ENCODE results near the gene RECQL5. TPM values are rescaled to one million over a fixed set of nuclear protein-coding genes. Genes with fewer than 3 reads are reported as not detected.

The RECQL5 gene
- polyA plus RNA-seq (11.9 to 15.8 TPM (median 12.9 TPM) in 3 replicates), polyA minus RNA-seq (31.0 to 53.1 TPM (median 38.4 TPM) in 3 replicates)
- polyA plus RNA-seq (2011; ENCODE audit: low read depth), result 5.9 TPM
- polyA plus RNA-seq (2011; cell fraction: cytosol; rRNA removed), result 5.3 and 5.5 TPM in 2 replicates
- polyA plus RNA-seq (2011; cell fraction: nucleus; rRNA removed), result 80.9 and 96.7 TPM in 2 replicates
- polyA plus RNA-seq (2012; ENCODE audit: low replicate concordance), result 16.7 and 20.5 TPM in 2 replicates
- 11.1 TPM for polyA minus RNA-seq (2011; cell fraction: cytosol; rRNA and poly(A)+ RNA removed)
- polyA minus RNA-seq (2011; cell fraction: nucleus; rRNA and poly(A)+ RNA removed), result 35.5 and 43.4 TPM in 2 replicates

DNA sequence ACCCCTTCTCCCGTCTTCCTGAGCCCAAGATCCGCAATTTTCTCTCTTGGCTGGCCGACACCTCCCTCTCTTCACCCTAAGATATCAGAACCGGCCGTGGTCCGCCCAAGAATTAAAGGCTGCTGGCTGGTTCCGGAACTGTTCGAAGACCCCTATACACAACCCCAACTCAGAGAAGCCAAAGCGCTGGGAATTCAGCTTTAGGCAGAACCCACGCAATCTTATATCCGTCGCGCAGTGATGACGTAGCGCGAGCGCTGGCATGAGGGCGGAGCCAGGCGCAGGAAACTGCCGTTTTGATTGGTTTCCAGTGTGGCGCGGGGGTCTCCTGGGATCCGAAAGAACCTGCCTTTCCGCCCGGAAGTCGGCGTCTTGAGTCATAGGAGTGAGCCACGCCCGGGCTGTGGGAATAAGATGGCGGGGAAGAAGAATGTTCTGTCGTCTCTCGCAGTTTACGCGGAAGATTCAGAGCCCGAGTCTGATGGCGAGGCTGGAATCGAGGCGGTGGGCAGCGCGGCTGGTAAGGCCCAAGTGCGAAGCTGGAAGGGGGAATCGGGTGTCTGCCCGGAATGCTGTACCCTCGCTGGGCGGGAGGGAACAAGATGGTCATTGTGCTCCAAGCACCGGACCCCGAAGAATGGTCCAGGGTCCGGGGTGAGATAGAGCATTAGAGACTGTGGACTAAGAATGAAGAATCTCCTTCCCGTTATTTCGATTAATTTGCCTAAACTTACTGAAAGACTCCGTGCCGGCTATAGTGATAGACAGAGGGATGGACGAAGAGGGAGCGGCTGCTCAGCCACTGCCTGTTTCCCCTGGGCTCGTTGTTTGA, at the start of gene RECQL5, which contains the start of gene SAP30BP:
TSS of gene RECQL5 (minus strand) at position 196 of the 832 bp plus-strand sequence. CDS start 597 bp downstream, outside the sequence.
TSS of gene SAP30BP (plus strand) at position 380 of the 832 bp plus-strand sequence. CDS start at position 415, 35 bp downstream.
- Histone ChIP-seq H3K9ac (ENCODE audit: control insufficient read depth, extremely low read depth, insufficient read depth, low read length) (peak within 1 kb of the TSS; percentile 97), H3K27ac (ENCODE audit: control insufficient read depth, insufficient read depth, low read length) (peak within 1 kb of the TSS; percentile 95), H3K4me2 (ENCODE audit: control insufficient read depth, extremely low read depth, insufficient read depth, low read depth, low read length) (peak within 1 kb of the TSS; percentile 98), H4K20me1 (ENCODE audit: control insufficient read depth, extremely low read depth, insufficient read depth, low read length) (peaks cover 4% of the 10 kb centered on the region), H3K4me3 (ENCODE audit: control insufficient read depth in 2 of 3, extremely low read depth in 1 of 3, insufficient read depth in 2 of 3, low read depth in 1 of 3, low read length in 3 of 3) (peak within 1 kb of the TSS; percentile 84 to 98 (median 98)), H3K9me3 (ENCODE audit: control insufficient read depth, low read depth, low read length) (no peaks in the 10 kb centered on the region), H3K9me1 (ENCODE audit: control insufficient read depth, extremely low read depth, insufficient read depth, low read length) (no peaks in the 10 kb centered on the region), H3K79me2 (ENCODE audit: control insufficient read depth, insufficient read depth, low read length) (peaks cover 67% of the 10 kb centered on the region), H3K36me3 (ENCODE audit: control insufficient read depth in 2 of 2, extremely low read depth in 1 of 2, insufficient read depth in 2 of 2, low read length in 2 of 2) (peaks cover 16 to 41% of the 10 kb centered on the region in 2 experiments), H2AFZ (ENCODE audit: control insufficient read depth, low read length) (peak within 1 kb of the TSS; percentile 73), H3K4me1 (ENCODE audit: control insufficient read depth, extremely low read depth, insufficient read depth, low read length) (peaks cover 16% of the 10 kb centered on the region), H3K27me3 (ENCODE audit: control insufficient read depth, extremely low read depth, insufficient read depth, low read length) (no peaks in the 10 kb centered on the region)
- dilution Hi-C loops (cut with MboI; ENCODE audit: extremely low pct_ligation_motif_present, low sequenced_read_pairs), result no loop called here
- DNase-seq (ENCODE audit: low read depth, low spot score) (peak; percentile 90), FAIRE-seq (peak; percentile 86)
- TF ChIP-seq, protein P1, sequence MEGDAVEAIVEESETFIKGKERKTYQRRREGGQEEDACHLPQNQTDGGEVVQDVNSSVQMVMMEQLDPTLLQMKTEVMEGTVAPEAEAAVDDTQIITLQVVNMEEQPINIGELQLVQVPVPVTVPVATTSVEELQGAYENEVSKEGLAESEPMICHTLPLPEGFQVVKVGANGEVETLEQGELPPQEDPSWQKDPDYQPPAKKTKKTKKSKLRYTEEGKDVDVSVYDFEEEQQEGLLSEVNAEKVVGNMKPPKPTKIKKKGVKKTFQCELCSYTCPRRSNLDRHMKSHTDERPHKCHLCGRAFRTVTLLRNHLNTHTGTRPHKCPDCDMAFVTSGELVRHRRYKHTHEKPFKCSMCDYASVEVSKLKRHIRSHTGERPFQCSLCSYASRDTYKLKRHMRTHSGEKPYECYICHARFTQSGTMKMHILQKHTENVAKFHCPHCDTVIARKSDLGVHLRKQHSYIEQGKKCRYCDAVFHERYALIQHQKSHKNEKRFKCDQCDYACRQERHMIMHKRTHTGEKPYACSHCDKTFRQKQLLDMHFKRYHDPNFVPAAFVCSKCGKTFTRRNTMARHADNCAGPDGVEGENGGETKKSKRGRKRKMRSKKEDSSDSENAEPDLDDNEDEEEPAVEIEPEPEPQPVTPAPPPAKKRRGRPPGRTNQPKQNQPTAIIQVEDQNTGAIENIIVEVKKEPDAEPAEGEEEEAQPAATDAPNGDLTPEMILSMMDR (optimal IDR thresholded peaks at IDR 0.05 in 1 of 3, IDR thresholded peaks at IDR 0.05 in 1 of 3, conservative IDR thresholded peaks at IDR 0.05 in 1 of 3; ENCODE audit: extremely low read depth in 1 of 3, insufficient read depth in 2 of 3, low read length in 3 of 3), result no peak
- no peak for TF ChIP-seq EZH2 (IDR thresholded peaks at IDR 0.05; ENCODE audit: low read length)

DNA sequence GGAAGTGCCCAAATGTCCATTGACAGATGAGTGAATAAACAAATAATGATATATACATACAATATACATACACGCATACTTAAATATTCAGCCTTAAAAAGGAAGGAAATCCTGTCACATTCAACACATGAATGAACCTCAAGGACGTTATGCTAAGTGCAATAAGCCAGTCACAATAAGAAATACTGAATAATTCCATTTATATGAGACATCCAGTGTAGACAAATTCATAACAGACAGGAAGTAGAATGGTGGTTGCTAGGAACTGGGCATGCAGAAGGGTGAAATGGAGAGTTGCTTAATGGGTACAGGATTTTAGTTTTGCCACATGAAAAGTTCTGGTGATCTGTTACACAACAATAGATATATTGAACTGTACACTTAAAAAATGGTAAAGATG, 45.5 kb upstream of the RECQL5 start:
- Histone ChIP-seq H3K36me3 (ENCODE audit: control insufficient read depth in 2 of 2, extremely low read depth in 1 of 2, insufficient read depth in 2 of 2, low read length in 2 of 2) (peaks cover 11% of the 10 kb centered on the region in 2 experiments), H3K4me2 (ENCODE audit: control insufficient read depth, extremely low read depth, insufficient read depth, low read depth, low read length) (no peak overlapping the region), H3K27me3 (ENCODE audit: control insufficient read depth, extremely low read depth, insufficient read depth, low read length) (no peaks in the 10 kb centered on the region), H3K4me1 (ENCODE audit: control insufficient read depth, extremely low read depth, insufficient read depth, low read length) (peaks cover 6% of the 10 kb centered on the region), H3K4me3 (ENCODE audit: control insufficient read depth in 2 of 3, extremely low read depth in 1 of 3, insufficient read depth in 2 of 3, low read depth in 1 of 3, low read length in 3 of 3) (no peak overlapping the region), H3K27ac (ENCODE audit: control insufficient read depth, insufficient read depth, low read length) (no peak overlapping the region), H2AFZ (ENCODE audit: control insufficient read depth, low read length) (no peak overlapping the region), H4K20me1 (ENCODE audit: control insufficient read depth, extremely low read depth, insufficient read depth, low read length) (no peaks in the 10 kb centered on the region), H3K9ac (ENCODE audit: control insufficient read depth, extremely low read depth, insufficient read depth, low read length) (no peak overlapping the region), H3K9me1 (ENCODE audit: control insufficient read depth, extremely low read depth, insufficient read depth, low read length) (no peaks in the 10 kb centered on the region), H3K9me3 (ENCODE audit: control insufficient read depth, low read depth, low read length) (no peaks in the 10 kb centered on the region), H3K79me2 (ENCODE audit: control insufficient read depth, insufficient read depth, low read length) (no peaks in the 10 kb centered on the region)
- TF ChIP-seq EZH2 (IDR thresholded peaks at IDR 0.05; ENCODE audit: low read length), result no peak
- TF ChIP-seq, protein P1 (optimal IDR thresholded peaks at IDR 0.05 in 1 of 3, IDR thresholded peaks at IDR 0.05 in 1 of 3, conservative IDR thresholded peaks at IDR 0.05 in 1 of 3; ENCODE audit: extremely low read depth in 1 of 3, insufficient read depth in 2 of 3, low read length in 3 of 3), result no peak
- FAIRE-seq (no peak), DNase-seq (ENCODE audit: low read depth, low spot score) (no peak)
- dilution Hi-C loops (cut with MboI; ENCODE audit: extremely low pct_ligation_motif_present, low sequenced_read_pairs), result no loop called here
